Bronchial epithelial cell (primary cell): ENCODE measurements around the gene DDX42. TPM values are rescaled to one million over a fixed set of nuclear protein-coding genes. Genes with fewer than 3 reads are reported as not detected.

Experiments used
- DNase-seq: peaks from one replicate; pipeline ENCODE4 v3.0.0-alpha.2; 2010; ENCODE audit warnings: low read depth
- FAIRE-seq: peaks from 2 replicates; lab custom pipeline; 2011; peaks lifted over from hg19 to GRCh38; lab: Jason Lieb, UNC
- H3K27me3 ChIP-seq: 2 replicates; pipeline ENCODE4 v1.5.1; 2011; ENCODE audit warnings: low read length; ENCODE audit not compliant: control insufficient read depth, insufficient read depth
- H3K36me3 ChIP-seq: 2 replicates; pipeline ENCODE4 v1.5.1; 2011; ENCODE audit warnings: low read length; ENCODE audit not compliant: control insufficient read depth, insufficient read depth
- H3K4me3 ChIP-seq: 2 replicates; pipeline ENCODE4 v1.5.1; 2011; ENCODE audit warnings: mild to moderate bottlenecking, low read depth, low read length, control low read depth
- CTCF ChIP-seq: IDR thresholded peaks from 2 replicates; pipeline ENCODE4 v1.5.1; 2011; ENCODE audit warnings: mild to moderate bottlenecking, moderate library complexity, low read length, control low read depth, inconsistent platforms; ENCODE audit not compliant: insufficient read depth, severe bottlenecking
- total RNA-seq: library from RNA; depleted of rRNA; stranded (reverse); fragments of >200 nt; gene quantifications from 2 replicates; pipeline ENCODE4 v1.2.1, GENCODE V29; 2014

Gene DDX42
- total RNA-seq, 1 donor from 2014 or later, result 65.0 TPM

GRCh38 chr17:63830278-63830677 lies 56.3 kb downstream of the DDX42 start:
- H3K27me3 ChIP-seq, result no peaks in the 10 kb centered on the region
- no peak for TF ChIP-seq CTCF
- H3K4me3 ChIP-seq, result no peak overlapping the region
- DNase-seq (no peak), FAIRE-seq (peak; percentile 40)
- H3K36me3 ChIP-seq, result peaks cover 41% of the 10 kb centered on the region

GRCh38 chr17:63830904-63831491 lies 57.0 kb downstream of the DDX42 start:
- H3K36me3 ChIP-seq, result peaks cover 42% of the 10 kb centered on the region
- DNase-seq, result no peak
- no peak for FAIRE-seq

GRCh38 chr17:63831505-63831904 lies 57.5 kb downstream of the DDX42 start:
- DNase-seq (no peak), FAIRE-seq (no peak)
- Histone ChIP-seq H3K4me3 (no peak overlapping the region), H3K36me3 (peaks cover 42% of the 10 kb centered on the region), H3K27me3 (no peaks in the 10 kb centered on the region)
- no peak for TF ChIP-seq CTCF

More at GRCh38 chr17:63830904-63831491, 57.0 kb downstream of the DDX42 start:
- H3K4me3 ChIP-seq, result no peak overlapping the region
- no peaks in the 10 kb centered on the region for H3K27me3 ChIP-seq
- TF ChIP-seq CTCF, result no peak

- FAIRE-seq, result no peak
- no peak overlapping the region for H3K4me3 ChIP-seq
- no peak for TF ChIP-seq CTCF
- no peak for DNase-seq
- peaks cover 46% of the 10 kb centered on the region for H3K36me3 ChIP-seq
- H3K27me3 ChIP-seq, result no peaks in the 10 kb centered on the region
Observed at GRCh38 chr17:63832014-63832413, 58.0 kb downstream of the DDX42 start.

- Histone ChIP-seq H3K27me3 (no peaks in the 10 kb centered on the region), H3K36me3 (peaks cover 48% of the 10 kb centered on the region), H3K4me3 (no peak overlapping the region)
- DNase-seq, result no peak
- no peak for FAIRE-seq
- TF ChIP-seq CTCF, result no peak
Observed at GRCh38 chr17:63832455-63832854, 58.5 kb downstream of the DDX42 start.
